Activated naive CD8-positive, alpha-beta T cell treated with anti-CD3 and anti-CD28 coated beads, Interleukin-2, amount 50 U/mL, for 24 hours (primary cell): ENCODE data around the gene SPOCK1.
"Not testable (repeated sequence)": the region's sequence is repeated elsewhere in the genome, so short reads cannot be mapped to it uniquely, and the experiment has no call there.

Experiments used
- ATAC-seq: fragments of 150-1000 bp; cut with Tn5 transposase; one replicate; pipeline ENCODE4 v1.10.0; 2021
- DNase-seq: peaks from one replicate; pipeline ENCODE4 v3.0.0; 2021
- H3K27ac Mint-ChIP-seq: one replicate; pipeline ENCODE4 v1.8.0; 2021; ENCODE audit warnings: mild to moderate bottlenecking, mixed read lengths
- H3K27me3 Mint-ChIP-seq: one replicate; pipeline ENCODE4 v1.8.0; 2021; ENCODE audit warnings: mixed read lengths
- H3K36me3 Mint-ChIP-seq: one replicate; pipeline ENCODE4 v1.8.0; 2021; ENCODE audit warnings: low read depth, mixed read lengths
- H3K4me1 Mint-ChIP-seq: one replicate; pipeline ENCODE4 v1.8.0; 2021; ENCODE audit warnings: mixed read lengths
- H3K4me3 Mint-ChIP-seq: one replicate; pipeline ENCODE4 v1.8.0; 2021; ENCODE audit warnings: mild to moderate bottlenecking, moderate library complexity, mixed read lengths
- H3K9me3 Mint-ChIP-seq: one replicate; pipeline ENCODE4 v1.8.0; 2021; ENCODE audit warnings: mixed read lengths

SPOCK1 gene

DNA sequence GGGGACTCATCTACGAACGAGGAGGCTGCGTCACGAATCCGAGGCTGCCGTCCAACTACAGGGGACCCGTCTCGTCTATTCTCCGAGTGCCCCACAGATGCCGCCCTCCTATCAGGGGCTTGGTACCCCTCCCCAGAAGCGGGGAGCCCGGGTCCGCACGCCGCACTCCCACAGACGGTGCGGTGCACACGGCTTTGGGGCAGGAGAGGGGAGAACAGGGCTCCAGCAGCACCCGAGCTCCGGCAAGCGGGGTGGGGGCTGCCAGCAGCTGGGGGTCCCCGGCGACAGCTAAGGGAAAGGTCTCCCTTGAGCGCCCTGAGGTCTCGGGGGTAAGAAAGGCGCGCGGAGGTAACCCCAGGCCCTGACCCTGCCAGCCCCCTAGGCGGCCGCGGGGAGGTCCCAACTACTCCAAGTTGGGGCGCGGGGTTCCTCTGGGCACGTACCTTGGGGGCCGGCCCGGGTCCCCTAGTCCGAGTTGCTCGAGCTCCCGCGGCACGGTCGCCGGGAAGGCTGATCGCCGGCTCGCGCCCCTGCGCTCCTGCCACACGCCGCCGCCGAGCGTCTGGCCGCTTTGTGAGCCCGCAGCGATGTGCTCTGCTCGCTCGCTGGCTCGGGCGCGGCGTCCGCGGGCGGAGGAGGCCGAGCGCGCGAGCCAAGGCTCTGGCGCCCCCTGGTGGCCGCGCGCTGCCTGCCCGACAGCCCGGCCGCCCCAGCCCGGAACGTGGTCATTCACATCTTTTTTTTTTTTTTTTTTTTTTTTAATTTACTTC lies at the start of gene SPOCK1:
SPOCK1 (minus strand) TSS at position 591 of the 770 bp plus-strand sequence.
- H3K4me3 Mint-ChIP-seq: no peak within 1 kb of the TSS
- peaks cover 24% of the 10 kb centered on the region for H3K27me3 Mint-ChIP-seq
- H3K4me1 Mint-ChIP-seq: no peaks in the 10 kb centered on the region
- H3K27ac Mint-ChIP-seq: no peak within 1 kb of the TSS
- ATAC-seq (peak; percentile 87), DNase-seq (peak; percentile 71)
- H3K36me3 Mint-ChIP-seq: no peaks in the 10 kb centered on the region
- no peaks in the 10 kb centered on the region for H3K9me3 Mint-ChIP-seq

- no peak overlapping the region for H3K27ac Mint-ChIP-seq
- no peak for ATAC-seq
- no peaks in the 10 kb centered on the region for H3K36me3 Mint-ChIP-seq
- peaks cover 18% of the 10 kb centered on the region for H3K9me3 Mint-ChIP-seq
- no peak for DNase-seq
- H3K4me1 Mint-ChIP-seq: no peaks in the 10 kb centered on the region
- no peak overlapping the region for H3K4me3 Mint-ChIP-seq
- peaks cover 18% of the 10 kb centered on the region for H3K27me3 Mint-ChIP-seq
These were observed 46.8 kb upstream of the SPOCK1 start for GRCh38 chr5:137545956-137546355.

DNA sequence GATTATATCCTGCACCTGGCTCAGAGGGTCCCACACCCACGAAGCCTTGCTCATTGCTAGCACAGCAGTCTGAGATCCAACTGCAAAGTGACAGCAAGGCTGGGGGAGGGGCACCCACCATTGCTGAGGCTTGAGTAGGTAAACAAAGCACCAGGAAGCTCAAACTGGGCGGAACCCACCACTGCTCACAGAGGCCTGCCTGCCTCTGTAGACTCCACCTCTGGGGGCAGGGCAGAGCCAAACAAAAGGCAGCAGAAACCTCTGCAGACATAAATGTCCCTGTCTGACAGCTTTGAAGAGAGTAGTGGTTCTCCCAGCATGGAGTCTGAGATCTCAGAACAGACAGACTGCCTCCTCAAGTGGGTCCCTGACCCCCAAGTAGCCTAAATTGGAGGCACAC lies 36.3 kb upstream of the SPOCK1 start:
- not testable (repeated sequence) for H3K27ac Mint-ChIP-seq, H3K4me1 Mint-ChIP-seq, ATAC-seq, H3K9me3 Mint-ChIP-seq, H3K36me3 Mint-ChIP-seq, DNase-seq, H3K4me3 Mint-ChIP-seq, H3K27me3 Mint-ChIP-seq

GRCh38 chr5:137533963-137534362 lies 34.8 kb upstream of the SPOCK1 start:
- H3K27me3 Mint-ChIP-seq: no peaks in the 10 kb centered on the region
- H3K4me1 Mint-ChIP-seq: no peaks in the 10 kb centered on the region
- H3K27ac Mint-ChIP-seq: no peak overlapping the region
- H3K36me3 Mint-ChIP-seq: no peaks in the 10 kb centered on the region
- DNase-seq (no peak), ATAC-seq (no peak)
- H3K9me3 Mint-ChIP-seq: peaks cover 6% of the 10 kb centered on the region
- H3K4me3 Mint-ChIP-seq: no peak overlapping the region

GRCh38 chr5:137531266-137531665 lies 32.1 kb upstream of the SPOCK1 start:
- no peaks in the 10 kb centered on the region for H3K27me3 Mint-ChIP-seq
- ATAC-seq: no peak
- no peak overlapping the region for H3K4me3 Mint-ChIP-seq
- no peak for DNase-seq
- H3K36me3 Mint-ChIP-seq: no peaks in the 10 kb centered on the region
- no peak overlapping the region for H3K27ac Mint-ChIP-seq
- H3K4me1 Mint-ChIP-seq: no peaks in the 10 kb centered on the region
- H3K9me3 Mint-ChIP-seq: peaks cover 6% of the 10 kb centered on the region

- ATAC-seq: no peak
These were observed 22.1 kb upstream of the SPOCK1 start for GRCh38 chr5:137521246-137521645.

DNA sequence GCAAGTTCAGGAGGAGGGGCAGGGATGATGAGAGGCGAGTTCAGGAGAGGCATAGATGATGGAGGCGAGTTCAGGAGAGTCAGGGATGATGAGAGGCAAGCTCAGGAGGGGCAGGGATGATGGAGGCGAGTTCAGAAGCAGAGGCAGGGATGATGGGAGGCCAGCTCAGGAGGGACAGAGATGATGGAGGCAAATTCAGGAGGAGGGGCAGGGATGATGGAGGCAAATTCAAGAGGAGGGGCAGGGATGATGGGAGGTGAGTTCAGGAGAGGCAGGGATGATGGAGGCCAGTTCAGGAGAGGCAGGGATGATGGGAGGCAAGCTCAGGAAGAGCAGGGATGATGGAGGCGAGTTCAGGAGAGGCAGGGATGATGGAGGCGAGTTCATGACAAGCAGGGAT lies 17.8 kb upstream of the SPOCK1 start:
- DNase-seq (no peak), ATAC-seq (no peak)
- Mint-ChIP-seq H3K36me3 (no peaks in the 10 kb centered on the region), H3K27me3 (peaks cover 17% of the 10 kb centered on the region), H3K4me3 (no peak overlapping the region), H3K9me3 (peaks cover 1% of the 10 kb centered on the region), H3K27ac (no peak overlapping the region), H3K4me1 (no peaks in the 10 kb centered on the region)

More at GRCh38 chr5:137521246-137521645, 22.1 kb upstream of the SPOCK1 start:
- H3K9me3 Mint-ChIP-seq: no peaks in the 10 kb centered on the region
- no peaks in the 10 kb centered on the region for H3K36me3 Mint-ChIP-seq
- no peak overlapping the region for H3K4me3 Mint-ChIP-seq
- H3K27ac Mint-ChIP-seq: no peak overlapping the region
- no peak for DNase-seq
- H3K27me3 Mint-ChIP-seq: peaks cover 10% of the 10 kb centered on the region
- H3K4me1 Mint-ChIP-seq: no peaks in the 10 kb centered on the region

DNA sequence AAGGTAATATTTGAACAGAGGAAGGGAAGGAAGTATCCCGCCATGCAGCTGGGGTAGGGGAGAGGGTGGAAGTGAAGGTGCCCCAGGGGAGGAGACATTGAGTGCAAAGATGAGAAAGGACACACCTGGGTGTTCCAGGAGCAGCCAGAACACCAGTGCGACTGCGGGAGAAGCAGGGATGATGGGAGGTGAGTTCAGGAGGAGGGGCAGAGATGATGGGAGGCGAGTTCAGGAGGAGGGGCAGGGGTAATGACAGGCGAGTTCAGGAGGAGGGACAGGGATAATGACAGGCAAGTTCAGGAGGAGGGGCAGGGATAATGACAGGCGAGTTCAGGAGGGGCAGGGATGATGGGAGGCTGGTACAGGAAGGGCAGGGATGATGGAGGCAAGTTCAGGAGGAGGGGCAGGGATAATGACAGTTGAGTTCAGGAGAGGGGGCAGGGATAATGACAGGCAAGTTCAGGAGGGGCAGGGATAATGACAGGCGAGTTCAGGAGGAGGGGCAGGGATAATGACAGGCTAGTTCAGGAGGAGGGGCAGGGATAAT lies 17.2 kb upstream of the SPOCK1 start:
- no peaks in the 10 kb centered on the region for H3K36me3 Mint-ChIP-seq
- ATAC-seq (no peak), DNase-seq (no peak)
- H3K27ac Mint-ChIP-seq: no peak overlapping the region
- H3K9me3 Mint-ChIP-seq: peaks cover 6% of the 10 kb centered on the region
- H3K4me3 Mint-ChIP-seq: no peak overlapping the region
- no peaks in the 10 kb centered on the region for H3K4me1 Mint-ChIP-seq
- H3K27me3 Mint-ChIP-seq: peaks cover 19% of the 10 kb centered on the region

GRCh38 chr5:137515238-137515637 lies 16.1 kb upstream of the SPOCK1 start:
- Mint-ChIP-seq H3K27ac (no peak overlapping the region), H3K4me1 (no peaks in the 10 kb centered on the region), H3K9me3 (peaks cover 6% of the 10 kb centered on the region), H3K36me3 (no peaks in the 10 kb centered on the region), H3K4me3 (no peak overlapping the region), H3K27me3 (peaks cover 19% of the 10 kb centered on the region)
- DNase-seq: no peak
- ATAC-seq: no peak

DNA sequence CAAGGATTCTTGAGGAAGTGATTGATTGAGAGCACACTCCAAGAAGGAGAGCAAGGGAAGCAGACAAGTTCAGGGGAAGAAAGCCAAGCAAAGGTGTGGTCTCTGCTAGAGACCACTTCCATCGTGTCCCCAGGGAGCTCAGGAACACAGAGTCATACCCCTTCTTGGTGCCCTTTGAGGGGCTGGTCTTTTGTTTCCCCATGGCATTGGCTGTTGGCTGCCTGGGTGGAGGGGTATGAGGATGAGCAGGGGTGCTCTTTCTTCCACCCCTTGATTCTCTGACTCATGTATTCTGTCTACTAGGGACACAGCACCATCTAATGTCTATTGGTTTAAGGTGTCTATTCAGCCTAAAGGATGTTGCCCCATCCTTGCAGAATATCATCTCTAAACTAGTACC lies 11.5 kb upstream of the SPOCK1 start:
- Mint-ChIP-seq H3K4me3 (no peak overlapping the region), H3K9me3 (peaks cover 6% of the 10 kb centered on the region), H3K4me1 (no peaks in the 10 kb centered on the region), H3K36me3 (no peaks in the 10 kb centered on the region), H3K27me3 (peaks cover 18% of the 10 kb centered on the region), H3K27ac (no peak overlapping the region)
- DNase-seq (no peak), ATAC-seq (no peak)

DNA sequence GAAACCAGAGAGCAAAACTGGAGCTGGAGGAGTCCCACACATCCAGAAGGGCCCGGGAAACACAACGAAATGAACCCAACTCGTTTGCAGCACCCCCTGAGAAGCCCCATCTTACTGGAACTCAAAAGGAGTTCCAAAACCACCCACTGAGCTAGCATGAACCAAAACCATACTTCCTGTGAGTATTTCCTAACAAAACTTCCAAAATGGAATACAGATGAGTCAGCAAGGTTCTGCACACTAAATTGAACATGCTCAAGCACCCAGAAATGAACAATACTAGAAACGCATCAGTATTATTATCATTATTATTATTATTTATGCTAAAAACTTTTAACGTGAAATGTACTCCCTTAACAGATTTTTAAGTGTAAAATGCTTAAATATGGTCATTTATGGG lies 8.0 kb upstream of the SPOCK1 start:
- no peak for ATAC-seq
- H3K4me3 Mint-ChIP-seq: no peak overlapping the region
- no peaks in the 10 kb centered on the region for H3K4me1 Mint-ChIP-seq
- no peak for DNase-seq
- H3K36me3 Mint-ChIP-seq: no peaks in the 10 kb centered on the region
- H3K27ac Mint-ChIP-seq: no peak overlapping the region
- peaks cover 6% of the 10 kb centered on the region for H3K9me3 Mint-ChIP-seq
- peaks cover 9% of the 10 kb centered on the region for H3K27me3 Mint-ChIP-seq

GRCh38 chr5:137506296-137506695 lies 7.2 kb upstream of the SPOCK1 start:
- H3K4me3 Mint-ChIP-seq: no peak overlapping the region
- H3K27ac Mint-ChIP-seq: no peak overlapping the region
- H3K4me1 Mint-ChIP-seq: no peaks in the 10 kb centered on the region
- H3K27me3 Mint-ChIP-seq: peaks cover 6% of the 10 kb centered on the region
- ATAC-seq (no peak), DNase-seq (no peak)
- H3K36me3 Mint-ChIP-seq: no peaks in the 10 kb centered on the region
- H3K9me3 Mint-ChIP-seq: no peaks in the 10 kb centered on the region

- Mint-ChIP-seq H3K27ac (no peak overlapping the region), H3K9me3 (no peaks in the 10 kb centered on the region), H3K4me1 (no peaks in the 10 kb centered on the region), H3K36me3 (no peaks in the 10 kb centered on the region), H3K27me3 (peaks cover 10% of the 10 kb centered on the region), H3K4me3 (no peak overlapping the region)
- DNase-seq: no peak
- ATAC-seq: peak; percentile 33
These were observed 5.8 kb upstream of the SPOCK1 start for GRCh38 chr5:137504916-137505315.

- Mint-ChIP-seq H3K36me3 (no peaks in the 10 kb centered on the region), H3K9me3 (no peaks in the 10 kb centered on the region), H3K27me3 (peaks cover 10% of the 10 kb centered on the region), H3K4me3 (no peak overlapping the region), H3K27ac (no peak overlapping the region), H3K4me1 (no peaks in the 10 kb centered on the region)
- DNase-seq (no peak), ATAC-seq (no peak)
These were observed 4.3 kb upstream of the SPOCK1 start for GRCh38 chr5:137503456-137503855.

DNA sequence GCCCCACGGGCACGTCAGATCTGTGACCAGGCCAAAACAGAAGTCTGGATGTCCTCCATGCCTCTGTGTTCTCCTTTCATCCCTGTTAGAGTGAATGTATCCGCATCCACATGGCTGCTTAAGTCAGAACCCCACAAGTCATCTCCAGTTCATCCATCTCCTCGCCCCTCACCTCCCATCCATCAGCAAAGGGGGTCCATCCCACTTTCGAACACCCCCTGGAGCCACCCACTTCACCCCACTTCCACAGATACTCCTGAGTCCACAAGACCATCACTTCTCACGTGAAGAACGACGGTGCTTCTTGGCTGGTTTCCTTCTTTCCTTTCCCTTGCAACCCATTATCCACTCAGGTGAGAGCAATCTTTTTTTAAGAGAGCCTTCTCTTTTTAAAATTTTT lies 3.5 kb upstream of the SPOCK1 start:
- Mint-ChIP-seq H3K27me3 (peaks cover 14% of the 10 kb centered on the region), H3K4me3 (no peak overlapping the region), H3K9me3 (no peaks in the 10 kb centered on the region), H3K27ac (no peak overlapping the region), H3K36me3 (no peaks in the 10 kb centered on the region), H3K4me1 (no peaks in the 10 kb centered on the region)
- ATAC-seq (no peak), DNase-seq (no peak)
